D341Med (cell line): ENCODE data around the gene ANO7.

Experiments
- DNase-seq: peaks from one replicate; pipeline ENCODE4 v3.0.0; 2012; ENCODE audit warnings: low spot score

ANO7 gene

GRCh38 chr2:241273210-241274020 lies 84.9 kb downstream of the ANO7 start:
- DNase-seq: no peak

GRCh38 chr2:241274127-241274526 lies 85.7 kb downstream of the ANO7 start:
- no peak for DNase-seq
